Neuronal stem cell (in vitro differentiated cells): Measurements from ENCODE around the gene HGD.
"Not testable (repeated sequence)": the region's sequence is repeated elsewhere in the genome, so short reads cannot be mapped to it uniquely, and the experiment has no call there.

Experiments used
- DNase-seq: peaks from one replicate; pipeline ENCODE4 v3.0.0-alpha.2; 2013; ENCODE audit warnings: low spot score
- H2AFZ ChIP-seq: one replicate; pipeline ENCODE4 v1.6.1; 2013; ENCODE audit warnings: mild to moderate bottlenecking, low read length, inconsistent platforms
- H2AK5ac ChIP-seq: 2 replicates; pipeline ENCODE4 v1.6.1; 2013; ENCODE audit warnings: low read depth, mild to moderate bottlenecking, inconsistent platforms, low read length, moderate library complexity, mixed read lengths
- H2BK120ac ChIP-seq: 2 replicates; pipeline ENCODE4 v1.6.1; 2013; ENCODE audit warnings: low read depth, mild to moderate bottlenecking, inconsistent platforms, low read length, moderate library complexity, mixed read lengths
- H2BK12ac ChIP-seq: one replicate; pipeline ENCODE4 v1.6.1; 2013; ENCODE audit warnings: low read length, inconsistent platforms
- H2BK15ac ChIP-seq: 2 replicates; pipeline ENCODE4 v1.6.1; 2013; ENCODE audit warnings: mild to moderate bottlenecking, low read length, inconsistent platforms, mixed read lengths
- H2BK5ac ChIP-seq: one replicate; pipeline ENCODE4 v1.6.1; 2013; ENCODE audit warnings: inconsistent platforms, mild to moderate bottlenecking, low read length, moderate library complexity
- H3K14ac ChIP-seq: one replicate; pipeline ENCODE4 v1.6.1; 2013; ENCODE audit warnings: low read length, inconsistent platforms
- H3K18ac ChIP-seq: 2 replicates; pipeline ENCODE4 v1.6.1; 2013; ENCODE audit warnings: low read length, inconsistent platforms
- H3K23ac ChIP-seq: 2 replicates; pipeline ENCODE4 v1.6.1; 2013; ENCODE audit warnings: low read depth, mild to moderate bottlenecking, mixed read lengths, low read length, inconsistent platforms; ENCODE audit not compliant: poor library complexity
- H3K27ac ChIP-seq: replicated peaks from 3 replicates; pipeline ENCODE4 v1.5.1; 2013; ENCODE audit warnings: low read length, inconsistent platforms
- H3K27me3 ChIP-seq, 3 experiments: 2 replicates each; pipeline ENCODE4 v1.6.1; 2013; ENCODE audit warnings: low read length in 3 of 3, mild to moderate bottlenecking in 2 of 3, inconsistent platforms in 1 of 3, low read depth in 1 of 3, mixed read lengths in 1 of 3, moderate library complexity in 1 of 3; ENCODE audit not compliant: control insufficient read depth in 3 of 3, insufficient read depth in 3 of 3
- H3K36me3 ChIP-seq, 2 donors: replicated peaks in 1 of 2; 2 replicates each; pipeline ENCODE4 v1.6.1; 2013; ENCODE audit warnings: low read length in 2 of 2; ENCODE audit not compliant: control insufficient read depth in 2 of 2, insufficient read depth in 2 of 2
- H3K4ac ChIP-seq: 2 replicates; pipeline ENCODE4 v1.6.1; 2013; ENCODE audit warnings: inconsistent platforms, mild to moderate bottlenecking, low read length, moderate library complexity
- H3K4me1 ChIP-seq, 2 donors: 1 replicate in 1 of 2; 2 replicates in 1 of 2; pipeline ENCODE4 v1.6.1; 2013; ENCODE audit warnings: low read length in 2 of 2, low read depth in 1 of 2; ENCODE audit not compliant: control insufficient read depth in 2 of 2, insufficient read depth in 1 of 2
- H3K4me2 ChIP-seq: one replicate; pipeline ENCODE4 v1.6.1; 2013; ENCODE audit warnings: mild to moderate bottlenecking, low read length, inconsistent platforms; ENCODE audit not compliant: insufficient read depth, poor library complexity, severe bottlenecking
- H3K4me3 ChIP-seq, 2 donors: 2 replicates each; pipeline ENCODE4 v1.5.1; 2013; ENCODE audit warnings: low read length in 2 of 2, mild to moderate bottlenecking in 2 of 2, inconsistent platforms in 1 of 2, moderate library complexity in 1 of 2
- H3K79me1 ChIP-seq: one replicate; pipeline ENCODE4 v1.6.1; 2013; ENCODE audit warnings: low read depth, mild to moderate bottlenecking, inconsistent platforms, low read length, moderate library complexity
- H3K9ac ChIP-seq: one replicate; pipeline ENCODE4 v1.6.1; 2013; ENCODE audit warnings: mild to moderate bottlenecking, low read depth, low read length, inconsistent platforms; ENCODE audit not compliant: poor library complexity
- H3K9me3 ChIP-seq, 2 donors: replicated peaks in 1 of 2; 2 replicates each; pipeline versions ENCODE3 to v1.6.1; 2013; ENCODE audit warnings: low read length in 2 of 2, mild to moderate bottlenecking in 2 of 2, inconsistent platforms in 1 of 2, low read depth in 1 of 2, mixed read lengths in 1 of 2, moderate library complexity in 1 of 2; ENCODE audit not compliant: control insufficient read depth in 2 of 2, insufficient read depth in 1 of 2
- H4K8ac ChIP-seq: one replicate; pipeline ENCODE4 v1.6.1; 2013; ENCODE audit warnings: low read depth, mild to moderate bottlenecking, inconsistent platforms, low read length, moderate library complexity
- H4K91ac ChIP-seq: one replicate; pipeline ENCODE4 v1.6.1; 2013; ENCODE audit warnings: low read length, low read depth, mild to moderate bottlenecking, inconsistent platforms; ENCODE audit not compliant: poor library complexity
- WGBS, 2 donors: extraction: QIAGEN DNeasy Blood & Tissue Kit; methylation state at CpG; one replicate each; pipeline ENCODE4 v1.1.7; 2013; ENCODE audit warnings: missing lambda C conversion rate in 2 of 2, mixed read lengths in 1 of 2; ENCODE audit not compliant: insufficient read length in 2 of 2, insufficient replicate concordance in 1 of 2; ENCODE audit errors: extremely low coverage in 2 of 2; 5-methylcytosine and 5-hydroxymethylcytosine counted together

Gene HGD

GRCh38 chr3:120719167-120719834 is 37.3 kb upstream of the HGD start:
- H3K27me3 ChIP-seq, H2AK5ac ChIP-seq, H3K23ac ChIP-seq, H3K36me3 ChIP-seq, H2BK15ac ChIP-seq, H3K4me1 ChIP-seq, H4K8ac ChIP-seq, H3K27ac ChIP-seq, H4K91ac ChIP-seq, H2BK120ac ChIP-seq, DNase-seq, H3K4ac ChIP-seq, H2BK5ac ChIP-seq, H3K14ac ChIP-seq, H3K9me3 ChIP-seq, H3K79me1 ChIP-seq: not testable (repeated sequence)
- peak overlapping the region; percentile 50 for H3K9ac ChIP-seq
- H3K4me3 ChIP-seq: peak overlapping the region in 1 of 2 donors; percentile 46
- H3K4me2 ChIP-seq: peak overlapping the region; percentile 48
- H2AFZ ChIP-seq: peak overlapping the region; percentile 56
- peak overlapping the region; percentile 65 for H3K18ac ChIP-seq
- WGBS, 2 donors: no CpG with 5 or more reads among the region's 20 CpGs
- H2BK12ac ChIP-seq: peak overlapping the region; percentile 41

GRCh38 chr3:120713262-120713661 is 31.2 kb upstream of the HGD start:
- Histone ChIP-seq H3K4ac (no peak overlapping the region), H3K27me3 (no peaks in the 10 kb centered on the region), H3K36me3 (no peaks in the 10 kb centered on the region), H3K23ac (no peak overlapping the region), H2AK5ac (no peak overlapping the region), H2BK5ac (no peak overlapping the region), H3K4me2 (no peak overlapping the region), H3K18ac (no peak overlapping the region), H3K9me3 (no peaks in the 10 kb centered on the region), H3K4me1 (no peaks in the 10 kb centered on the region), H3K79me1 (no peaks in the 10 kb centered on the region), H3K9ac (no peak overlapping the region), H3K27ac (no peak overlapping the region), H4K91ac (no peak overlapping the region), H2AFZ (no peak overlapping the region), H4K8ac (no peak overlapping the region), H3K4me3 (no peak overlapping the region), H2BK120ac (no peak overlapping the region), H3K14ac (no peak overlapping the region), H2BK15ac (no peak overlapping the region), H2BK12ac (no peak overlapping the region)
- no peak for DNase-seq

GRCh38 chr3:120710369-120710768 is 28.3 kb upstream of the HGD start:
- Histone ChIP-seq H2BK120ac (no peak overlapping the region), H3K4me3 (no peak overlapping the region), H3K4me2 (no peak overlapping the region), H2BK12ac (no peak overlapping the region), H3K14ac (no peak overlapping the region), H2BK15ac (no peak overlapping the region), H3K27ac (no peak overlapping the region), H2AK5ac (no peak overlapping the region), H3K27me3 (no peaks in the 10 kb centered on the region), H3K79me1 (no peaks in the 10 kb centered on the region), H3K9ac (no peak overlapping the region), H3K9me3 (no peaks in the 10 kb centered on the region), H3K18ac (no peak overlapping the region), H2AFZ (no peak overlapping the region), H4K8ac (no peak overlapping the region), H3K36me3 (peaks cover 0 to 1% of the 10 kb centered on the region in 2 donors), H3K23ac (no peak overlapping the region), H3K4ac (no peak overlapping the region), H3K4me1 (no peaks in the 10 kb centered on the region), H4K91ac (no peak overlapping the region), H2BK5ac (no peak overlapping the region)
- DNase-seq: no peak
- 100% methylated on average over 1 of the region's 1 CpG; no CpG with 5 or more reads in 1 of the 2 donors for WGBS, 2 donors

- Histone ChIP-seq H3K27ac (no peak overlapping the region), H3K36me3 (peaks cover 0 to 8% of the 10 kb centered on the region in 2 donors), H3K27me3 (no peaks in the 10 kb centered on the region), H4K8ac (no peak overlapping the region), H3K18ac (no peak overlapping the region), H2BK15ac (no peak overlapping the region), H3K23ac (no peak overlapping the region), H3K4ac (no peak overlapping the region), H3K9me3 (no peaks in the 10 kb centered on the region), H3K4me3 (no peak overlapping the region), H3K14ac (no peak overlapping the region), H3K79me1 (no peaks in the 10 kb centered on the region), H4K91ac (no peak overlapping the region), H2AFZ (no peak overlapping the region), H3K9ac (no peak overlapping the region), H3K4me2 (no peak overlapping the region), H3K4me1 (no peaks in the 10 kb centered on the region), H2BK12ac (no peak overlapping the region), H2AK5ac (no peak overlapping the region), H2BK120ac (no peak overlapping the region), H2BK5ac (no peak overlapping the region)
- DNase-seq: no peak
Measured at GRCh38 chr3:120708408-120708807, 26.4 kb upstream of the HGD start.
